ENCODE data around the gene ZNF850.
A peak's percentile ranks its signal among the peaks of the same experiment; 100 is the strongest.
"Not testable (repeated sequence)": the region's sequence is repeated elsewhere in the genome, so short reads cannot be mapped to it uniquely, and the experiment has no call there.

ZNF850 gene

DNA sequence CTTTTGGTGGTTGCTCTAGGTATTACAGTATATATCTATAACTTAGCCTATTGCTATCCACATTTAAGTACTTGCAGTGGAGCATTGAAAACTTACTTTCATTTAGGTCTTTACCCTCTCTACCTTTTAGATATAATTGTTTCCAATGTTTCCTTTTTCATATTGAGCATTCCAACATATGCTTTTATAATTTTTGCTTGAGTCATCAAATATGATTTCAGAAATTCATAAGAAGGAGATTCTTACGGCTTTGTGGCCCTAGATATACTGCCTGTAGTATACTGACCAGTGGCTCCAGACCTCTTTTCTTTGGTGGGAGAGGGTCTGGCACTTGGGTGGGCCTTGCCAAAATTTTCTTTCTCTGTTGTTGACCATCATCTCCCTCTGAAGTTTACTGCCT, 32.8 kb upstream of the ZNF850 start:
- Histone ChIP-seq H3K36me3 (ENCODE audit: control insufficient read depth, insufficient read depth, low read length) (no peaks in the 10 kb centered on the region), H3K4me3 (ENCODE audit: low read depth, low read length) (no peak overlapping the region), H3K9ac (no peak overlapping the region), H3K4me1 (no peaks in the 10 kb centered on the region), H2AFZ (no peak overlapping the region), H3K79me2 (no peaks in the 10 kb centered on the region), H3K4me2 (ENCODE audit: low read length) (no peak overlapping the region), H3K27me3 (ENCODE audit: control insufficient read depth, insufficient read depth, low read length) (no peaks in the 10 kb centered on the region), H3K27ac (no peak overlapping the region), H3K9me3 (ENCODE audit: control insufficient read depth, low read length) (no peaks in the 10 kb centered on the region)
- TF ChIP-seq, protein P1, sequence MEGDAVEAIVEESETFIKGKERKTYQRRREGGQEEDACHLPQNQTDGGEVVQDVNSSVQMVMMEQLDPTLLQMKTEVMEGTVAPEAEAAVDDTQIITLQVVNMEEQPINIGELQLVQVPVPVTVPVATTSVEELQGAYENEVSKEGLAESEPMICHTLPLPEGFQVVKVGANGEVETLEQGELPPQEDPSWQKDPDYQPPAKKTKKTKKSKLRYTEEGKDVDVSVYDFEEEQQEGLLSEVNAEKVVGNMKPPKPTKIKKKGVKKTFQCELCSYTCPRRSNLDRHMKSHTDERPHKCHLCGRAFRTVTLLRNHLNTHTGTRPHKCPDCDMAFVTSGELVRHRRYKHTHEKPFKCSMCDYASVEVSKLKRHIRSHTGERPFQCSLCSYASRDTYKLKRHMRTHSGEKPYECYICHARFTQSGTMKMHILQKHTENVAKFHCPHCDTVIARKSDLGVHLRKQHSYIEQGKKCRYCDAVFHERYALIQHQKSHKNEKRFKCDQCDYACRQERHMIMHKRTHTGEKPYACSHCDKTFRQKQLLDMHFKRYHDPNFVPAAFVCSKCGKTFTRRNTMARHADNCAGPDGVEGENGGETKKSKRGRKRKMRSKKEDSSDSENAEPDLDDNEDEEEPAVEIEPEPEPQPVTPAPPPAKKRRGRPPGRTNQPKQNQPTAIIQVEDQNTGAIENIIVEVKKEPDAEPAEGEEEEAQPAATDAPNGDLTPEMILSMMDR (IDR thresholded peaks at IDR 0.05): no peak

DNA sequence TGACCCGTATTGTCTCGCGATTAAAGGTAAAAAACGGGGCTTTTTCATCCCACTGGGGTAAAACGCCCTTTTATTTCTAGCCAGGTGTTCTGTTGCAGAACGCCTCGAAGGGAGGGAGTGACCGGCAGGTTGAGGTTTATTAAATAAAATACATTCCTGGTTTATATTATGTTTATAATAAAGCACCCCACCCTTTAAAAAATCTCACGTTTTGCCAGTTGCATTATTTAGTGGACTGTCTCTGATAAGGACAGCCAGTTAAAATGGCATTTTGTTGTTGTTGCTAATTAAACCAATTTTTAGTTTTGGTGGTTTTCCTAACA, 25.1 kb upstream of the ZNF850 start:
- no peaks in the 10 kb centered on the region for H3K79me2 ChIP-seq
- H2AFZ ChIP-seq: peak overlapping the region; percentile 70
- no peaks in the 10 kb centered on the region for H3K9me3 ChIP-seq (ENCODE audit: control insufficient read depth, low read length)
- H3K4me3 ChIP-seq (ENCODE audit: low read depth, low read length): peak overlapping the region; percentile 99
- H3K27ac ChIP-seq: peak overlapping the region; percentile 57
- TF ChIP-seq, protein P1 (IDR thresholded peaks at IDR 0.05): no peak
- no peaks in the 10 kb centered on the region for H3K36me3 ChIP-seq (ENCODE audit: control insufficient read depth, insufficient read depth, low read length)
- no peaks in the 10 kb centered on the region for H3K4me1 ChIP-seq
- no peak overlapping the region for H3K9ac ChIP-seq
- H3K27me3 ChIP-seq (ENCODE audit: control insufficient read depth, insufficient read depth, low read length): no peaks in the 10 kb centered on the region
- peak overlapping the region; percentile 78 for H3K4me2 ChIP-seq (ENCODE audit: low read length)

DNA sequence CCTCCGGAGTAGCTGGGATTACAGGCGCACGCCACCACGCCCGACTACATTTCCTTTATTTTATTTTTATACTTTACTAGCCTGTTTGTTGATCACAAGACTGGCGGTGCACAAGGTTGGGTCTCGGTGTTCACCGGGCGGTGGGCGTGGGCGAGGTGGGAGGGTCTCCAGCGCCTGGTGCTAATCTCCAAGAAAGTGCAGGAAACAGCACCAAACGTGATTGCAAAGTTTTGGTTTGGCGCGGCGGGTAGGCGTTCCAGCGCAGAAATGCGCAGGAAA, 24.0 kb upstream of the ZNF850 start:
- H3K27ac ChIP-seq: peak overlapping the region; percentile 57
- no peaks in the 10 kb centered on the region for H3K9me3 ChIP-seq (ENCODE audit: control insufficient read depth, low read length)
- TF ChIP-seq, protein P1 (IDR thresholded peaks at IDR 0.05): no peak
- no peaks in the 10 kb centered on the region for H3K27me3 ChIP-seq (ENCODE audit: control insufficient read depth, insufficient read depth, low read length)
- H3K4me1 ChIP-seq: no peaks in the 10 kb centered on the region
- peak overlapping the region; percentile 80 for H3K4me2 ChIP-seq (ENCODE audit: low read length)
- no peaks in the 10 kb centered on the region for H3K36me3 ChIP-seq (ENCODE audit: control insufficient read depth, insufficient read depth, low read length)
- no peak overlapping the region for H3K9ac ChIP-seq
- H2AFZ ChIP-seq: peak overlapping the region; percentile 68
- H3K4me3 ChIP-seq (ENCODE audit: low read depth, low read length): peak overlapping the region; percentile 99
- H3K79me2 ChIP-seq: no peaks in the 10 kb centered on the region

GRCh38 chr19:36791420-36792141, 19.0 kb upstream of the ZNF850 start:
- H3K27me3 ChIP-seq (ENCODE audit: control insufficient read depth, insufficient read depth, low read length); H3K9me3 ChIP-seq (ENCODE audit: control insufficient read depth, low read length); H3K9ac ChIP-seq; H3K79me2 ChIP-seq; H3K27ac ChIP-seq; H3K4me1 ChIP-seq; H3K36me3 ChIP-seq (ENCODE audit: control insufficient read depth, insufficient read depth, low read length); H2AFZ ChIP-seq: not testable (repeated sequence)
- Histone ChIP-seq H3K4me2 (ENCODE audit: low read length) (peak overlapping the region; percentile 76), H3K4me3 (ENCODE audit: low read depth, low read length) (peak overlapping the region; percentile 57)

GRCh38 chr19:36775768-36776167, 3.2 kb upstream of the ZNF850 start:
- TF ChIP-seq, protein P1 (IDR thresholded peaks at IDR 0.05): no peak
- H3K9me3 ChIP-seq (ENCODE audit: control insufficient read depth, low read length): no peaks in the 10 kb centered on the region
- no peak overlapping the region for H3K27ac ChIP-seq
- no peaks in the 10 kb centered on the region for H3K79me2 ChIP-seq
- H2AFZ ChIP-seq: no peak overlapping the region
- no peak overlapping the region for H3K9ac ChIP-seq
- H3K4me2 ChIP-seq (ENCODE audit: low read length): no peak overlapping the region
- no peaks in the 10 kb centered on the region for H3K27me3 ChIP-seq (ENCODE audit: control insufficient read depth, insufficient read depth, low read length)
- H3K4me1 ChIP-seq: no peaks in the 10 kb centered on the region
- H3K4me3 ChIP-seq (ENCODE audit: low read depth, low read length): no peak overlapping the region
- no peaks in the 10 kb centered on the region for H3K36me3 ChIP-seq (ENCODE audit: control insufficient read depth, insufficient read depth, low read length)
